ENCODE data around the gene NUDT1.

The NUDT1 gene

DNA sequence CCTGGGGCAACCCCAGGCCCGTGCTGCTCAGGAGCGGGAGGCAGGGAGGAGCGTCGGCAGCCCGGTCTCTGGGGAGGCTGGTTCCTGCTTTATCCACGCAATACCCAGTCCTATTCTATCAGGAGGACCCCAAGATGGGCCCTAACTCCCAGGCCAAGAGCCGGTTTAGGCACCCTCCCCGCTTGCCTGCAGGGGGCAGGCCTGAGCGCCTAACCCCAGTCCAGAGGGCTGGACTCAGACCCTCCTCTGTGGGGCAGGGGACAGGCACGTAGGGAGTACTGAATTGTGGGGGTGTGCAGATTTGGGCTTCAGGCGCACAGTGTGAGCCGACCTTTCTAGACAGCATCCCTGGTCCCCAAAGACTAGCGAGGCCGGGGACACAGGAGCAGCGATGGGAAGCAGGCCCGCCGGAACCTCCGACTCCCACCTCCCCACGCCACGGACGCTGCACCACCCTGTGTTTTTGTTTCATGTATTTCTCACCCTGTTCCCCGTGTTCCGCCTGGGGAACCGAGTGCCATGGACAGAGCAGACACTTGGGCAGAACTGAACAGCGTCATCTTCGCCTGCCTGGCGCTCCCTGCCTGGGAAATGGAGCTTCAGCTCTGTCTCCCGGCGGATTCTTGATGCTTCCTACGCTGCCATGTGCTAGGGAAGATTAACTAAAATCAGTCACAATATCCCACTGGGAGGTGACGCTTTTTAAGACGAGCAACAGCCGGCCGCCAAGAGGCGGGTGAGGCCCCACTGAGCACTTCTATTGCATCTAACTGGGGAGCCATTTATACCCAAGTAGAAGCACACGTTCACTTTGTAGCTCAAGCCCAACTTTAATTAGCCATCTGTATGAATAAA, 5.3 kb downstream of the NUDT1 start:
- DNase-seq (peak in 1 of 2 donors; percentile 33), ATAC-seq (peak; percentile 48)
- H3K4me1 Mint-ChIP-seq: peaks cover 51% of the 10 kb centered on the region
- H3K9me3 Mint-ChIP-seq: no peaks in the 10 kb centered on the region
- no peaks in the 10 kb centered on the region for H3K27me3 Mint-ChIP-seq
- no peak overlapping the region for H3K27ac Mint-ChIP-seq
- H3K4me3 Mint-ChIP-seq: no peak overlapping the region

DNA sequence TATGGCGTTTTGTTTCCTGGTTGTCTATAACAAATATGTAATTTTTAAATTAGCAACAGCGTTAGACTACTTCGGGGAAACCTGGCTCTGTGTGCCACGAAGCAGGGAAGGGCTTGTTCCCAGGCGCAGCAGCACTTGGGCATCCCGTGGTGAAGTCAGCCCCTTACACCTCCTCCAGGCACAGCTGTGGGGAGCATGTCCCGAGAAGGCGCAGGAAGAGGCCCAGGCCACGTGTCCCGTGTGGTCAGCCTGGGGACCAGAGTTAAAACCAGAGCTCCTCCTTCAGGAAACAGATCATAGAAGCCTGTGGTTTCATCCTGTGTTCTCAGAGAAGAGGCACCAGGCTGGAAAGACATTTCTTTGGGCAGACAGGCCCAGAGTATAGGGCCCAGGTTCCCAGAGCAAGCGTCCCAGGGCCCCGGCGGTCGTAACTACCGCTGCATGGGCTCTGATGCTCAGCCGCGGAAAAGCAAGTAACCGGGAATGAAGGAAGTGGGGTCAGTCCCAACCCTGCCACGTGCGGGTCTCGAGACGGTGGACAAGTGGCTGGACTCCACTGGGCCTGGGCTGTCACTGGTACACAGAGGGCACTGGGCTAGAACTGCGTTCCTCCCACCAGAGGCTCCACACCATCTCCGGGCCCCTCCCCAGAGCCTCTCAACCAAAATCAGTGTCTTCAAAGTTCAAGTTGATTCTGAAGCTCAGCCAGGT, 7.1 kb downstream of the NUDT1 start:
- Mint-ChIP-seq H3K4me3 (peak overlapping the region; percentile 63 to 64), H3K27me3 (no peaks in the 10 kb centered on the region), H3K4me1 (peaks cover 49% of the 10 kb centered on the region), H3K9me3 (no peaks in the 10 kb centered on the region), H3K27ac (peak overlapping the region; percentile 86 to 87)
- ATAC-seq (peak; percentile 33), DNase-seq (no peak)

- peak overlapping the region in 1 of 2 donors; percentile 31 for H3K4me3 Mint-ChIP-seq
- H3K9me3 Mint-ChIP-seq: no peaks in the 10 kb centered on the region
- peaks cover 54% of the 10 kb centered on the region for H3K4me1 Mint-ChIP-seq
- ATAC-seq: peak; percentile 2
- no peak for DNase-seq
- H3K27ac Mint-ChIP-seq: peak overlapping the region in 1 of 2 donors; percentile 86
- no peaks in the 10 kb centered on the region for H3K27me3 Mint-ChIP-seq
Observed at GRCh38 chr7:2249744-2250323, 7.8 kb downstream of the NUDT1 start.

- H3K4me1 Mint-ChIP-seq: peaks cover 54% of the 10 kb centered on the region
- ATAC-seq (no peak), DNase-seq (no peak)
- H3K27ac Mint-ChIP-seq: no peak overlapping the region
- no peaks in the 10 kb centered on the region for H3K9me3 Mint-ChIP-seq
- H3K4me3 Mint-ChIP-seq: no peak overlapping the region
- no peaks in the 10 kb centered on the region for H3K27me3 Mint-ChIP-seq
Observed at GRCh38 chr7:2251381-2251780, 9.4 kb downstream of the NUDT1 start.

DNA sequence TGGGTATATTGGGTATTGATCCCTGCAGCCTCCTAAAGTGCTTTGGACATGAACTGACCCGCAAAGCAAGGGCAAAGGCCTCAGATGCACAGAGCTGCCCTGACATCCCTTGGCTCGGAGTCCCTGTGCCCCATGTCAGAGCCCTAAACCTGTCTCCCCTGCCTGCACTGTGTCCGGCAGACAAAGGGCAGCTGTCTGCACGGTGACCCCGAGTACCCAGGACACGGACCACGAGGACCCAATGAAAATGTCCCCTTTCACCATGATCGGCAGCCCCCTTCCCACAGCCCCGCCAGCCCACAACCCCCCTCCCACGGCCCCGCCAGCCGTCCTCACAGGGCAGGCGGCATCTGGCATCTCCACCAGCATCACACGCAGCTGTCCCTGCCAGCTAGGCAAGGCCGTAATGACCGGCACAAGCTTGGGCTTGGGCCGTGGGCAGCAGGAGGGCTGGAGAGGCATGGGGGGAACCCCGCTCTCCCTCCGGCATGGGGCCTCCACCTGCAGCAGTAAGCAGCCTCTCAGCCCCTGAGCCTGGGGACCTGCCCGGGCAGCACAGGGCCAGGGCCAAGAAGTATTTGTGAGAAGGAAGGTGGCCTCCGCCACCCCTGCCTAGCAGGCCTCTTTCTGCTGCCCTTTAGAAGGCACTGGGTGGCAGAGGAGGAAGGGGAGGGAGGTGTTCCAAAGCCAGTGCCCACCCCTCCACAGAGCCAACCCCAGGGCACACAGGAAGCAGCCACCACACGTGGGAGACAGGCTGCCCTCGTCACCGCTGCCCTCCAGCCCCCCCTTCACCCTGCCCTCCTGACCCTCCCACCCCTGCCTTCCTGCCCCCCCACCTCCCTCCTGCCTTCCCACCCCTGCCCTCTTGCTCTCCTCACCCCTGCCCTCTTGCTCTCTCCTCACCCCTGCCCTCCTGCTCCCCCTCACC, 10.1 kb downstream of the NUDT1 start:
- Mint-ChIP-seq H3K27ac (peak overlapping the region; percentile 74 to 76), H3K27me3 (no peaks in the 10 kb centered on the region), H3K4me3 (no peak overlapping the region), H3K9me3 (no peaks in the 10 kb centered on the region), H3K4me1 (peaks cover 53% of the 10 kb centered on the region)
- DNase-seq (no peak), ATAC-seq (peak; percentile 48)

DNA sequence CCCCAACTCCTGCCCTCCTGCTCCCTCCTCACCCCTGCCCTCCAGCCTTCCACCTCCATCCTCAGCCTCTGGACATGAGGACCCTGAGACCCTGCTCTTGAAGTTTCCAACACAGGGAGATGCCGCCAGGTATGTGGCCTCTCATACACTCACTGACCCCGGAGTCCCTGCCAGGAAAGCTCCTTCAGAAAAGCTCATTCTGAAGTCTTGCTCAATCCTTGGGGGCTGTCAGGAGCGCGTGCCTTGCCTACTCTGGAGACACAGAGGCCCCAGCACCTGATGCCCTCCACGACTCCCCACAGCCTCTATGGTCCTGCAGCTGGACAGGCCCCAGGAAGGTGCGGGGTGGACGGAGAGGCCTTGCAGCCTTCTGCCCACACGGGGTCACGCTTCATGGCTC, 11.0 kb downstream of the NUDT1 start:
- H3K27ac Mint-ChIP-seq: peak overlapping the region; percentile 48 to 74
- no peaks in the 10 kb centered on the region for H3K9me3 Mint-ChIP-seq
- H3K27me3 Mint-ChIP-seq: no peaks in the 10 kb centered on the region
- H3K4me1 Mint-ChIP-seq: peaks cover 50% of the 10 kb centered on the region
- DNase-seq (no peak), ATAC-seq (no peak)
- no peak overlapping the region for H3K4me3 Mint-ChIP-seq

GRCh38 chr7:2253525-2254244, 11.7 kb downstream of the NUDT1 start:
- Mint-ChIP-seq H3K4me1 (peaks cover 43% of the 10 kb centered on the region), H3K27ac (peak overlapping the region in 1 of 2 donors; percentile 83), H3K27me3 (no peaks in the 10 kb centered on the region), H3K9me3 (no peaks in the 10 kb centered on the region), H3K4me3 (no peak overlapping the region)
- no peak for DNase-seq
- ATAC-seq: no peak

DNA sequence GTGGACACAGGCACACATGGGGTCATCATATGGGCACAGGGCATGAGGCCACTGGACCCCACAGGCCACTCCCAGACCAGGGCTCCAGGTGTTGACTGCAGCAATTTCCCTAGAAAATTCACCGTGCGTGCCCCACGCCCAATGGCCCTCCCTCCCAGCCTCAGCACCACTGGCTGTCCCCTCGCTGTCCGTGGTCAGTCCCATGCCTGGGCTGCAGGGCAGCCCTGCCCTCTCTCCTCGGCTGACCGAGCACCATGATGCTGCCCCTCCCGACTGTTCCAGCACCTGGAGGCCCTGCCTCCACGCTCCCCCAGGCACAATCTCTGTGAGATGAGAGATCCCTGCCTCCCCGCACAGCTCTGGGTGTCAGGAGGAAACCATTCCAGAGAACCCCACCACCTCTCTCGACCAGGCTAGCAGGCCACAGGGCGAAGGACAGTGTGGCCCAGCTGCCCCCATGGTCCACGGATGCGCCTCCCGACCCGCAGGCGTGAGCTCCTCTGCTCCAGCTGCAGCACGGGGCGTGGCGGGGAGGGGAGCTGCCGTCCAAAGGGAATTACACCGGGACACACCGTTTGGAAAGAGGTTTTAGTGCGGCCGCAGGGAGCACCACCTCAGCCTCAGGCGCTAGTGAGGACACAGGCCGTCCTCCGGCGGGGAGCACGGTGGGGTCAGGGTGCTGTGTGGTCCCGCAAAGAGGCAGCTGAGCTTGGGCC, 12.6 kb downstream of the NUDT1 start:
- Mint-ChIP-seq H3K27me3 (no peaks in the 10 kb centered on the region), H3K9me3 (no peaks in the 10 kb centered on the region), H3K4me3 (no peak overlapping the region), H3K27ac (no peak overlapping the region), H3K4me1 (peaks cover 41% of the 10 kb centered on the region)
- DNase-seq (no peak), ATAC-seq (no peak)

DNA sequence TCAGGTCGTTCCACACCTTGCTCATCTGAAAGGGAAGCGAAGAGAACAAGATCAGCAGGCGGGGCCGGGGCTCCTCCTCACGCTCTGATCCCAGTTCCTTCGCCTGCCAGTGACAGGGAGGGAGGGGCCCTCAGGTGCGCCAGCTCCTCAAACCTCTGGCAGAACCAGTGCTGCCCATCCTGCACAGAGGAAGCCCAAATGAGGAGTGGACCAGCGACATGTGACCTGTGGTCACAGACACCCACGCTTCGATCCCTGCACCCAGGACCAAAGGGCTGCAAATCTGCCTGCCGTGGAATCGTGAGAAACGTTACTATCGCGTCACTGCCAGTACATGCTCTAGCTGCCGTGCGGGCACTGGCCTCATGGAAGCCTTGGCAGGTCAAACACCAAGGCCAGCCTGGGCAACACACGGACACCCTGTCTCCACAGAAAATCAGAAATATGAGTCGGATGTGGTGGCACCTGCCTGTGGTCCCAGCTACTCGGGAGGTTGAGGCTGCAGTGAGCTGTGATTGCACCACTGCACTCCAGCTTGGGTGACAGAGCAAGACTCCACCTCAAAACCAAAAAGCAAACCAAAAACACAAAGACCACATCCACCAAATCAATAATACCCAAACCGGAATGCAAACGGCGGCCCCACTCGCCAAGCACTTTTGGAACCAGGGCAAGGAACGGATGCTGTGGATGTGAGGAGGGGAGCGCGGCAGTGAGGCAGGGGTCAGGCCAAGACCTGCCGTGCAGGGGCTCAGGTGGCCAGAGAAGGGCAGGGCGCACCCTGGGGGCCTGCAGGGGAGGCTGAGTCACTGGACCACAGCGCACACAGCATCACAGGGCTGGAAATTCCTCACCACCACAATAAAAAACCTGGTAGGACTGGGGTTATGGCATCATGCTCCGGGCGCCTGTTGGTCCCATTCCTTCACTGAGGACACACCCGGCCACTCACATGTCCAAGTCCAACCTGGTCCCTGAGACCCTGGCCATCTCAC, 13.4 kb downstream of the NUDT1 start:
- Mint-ChIP-seq H3K4me1 (peaks cover 38% of the 10 kb centered on the region), H3K27me3 (no peaks in the 10 kb centered on the region), H3K27ac (peak overlapping the region in 1 of 2 donors; percentile 27), H3K4me3 (peak overlapping the region in 1 of 2 donors; percentile 2), H3K9me3 (no peaks in the 10 kb centered on the region)
- no peak for DNase-seq
- no peak for ATAC-seq

DNA sequence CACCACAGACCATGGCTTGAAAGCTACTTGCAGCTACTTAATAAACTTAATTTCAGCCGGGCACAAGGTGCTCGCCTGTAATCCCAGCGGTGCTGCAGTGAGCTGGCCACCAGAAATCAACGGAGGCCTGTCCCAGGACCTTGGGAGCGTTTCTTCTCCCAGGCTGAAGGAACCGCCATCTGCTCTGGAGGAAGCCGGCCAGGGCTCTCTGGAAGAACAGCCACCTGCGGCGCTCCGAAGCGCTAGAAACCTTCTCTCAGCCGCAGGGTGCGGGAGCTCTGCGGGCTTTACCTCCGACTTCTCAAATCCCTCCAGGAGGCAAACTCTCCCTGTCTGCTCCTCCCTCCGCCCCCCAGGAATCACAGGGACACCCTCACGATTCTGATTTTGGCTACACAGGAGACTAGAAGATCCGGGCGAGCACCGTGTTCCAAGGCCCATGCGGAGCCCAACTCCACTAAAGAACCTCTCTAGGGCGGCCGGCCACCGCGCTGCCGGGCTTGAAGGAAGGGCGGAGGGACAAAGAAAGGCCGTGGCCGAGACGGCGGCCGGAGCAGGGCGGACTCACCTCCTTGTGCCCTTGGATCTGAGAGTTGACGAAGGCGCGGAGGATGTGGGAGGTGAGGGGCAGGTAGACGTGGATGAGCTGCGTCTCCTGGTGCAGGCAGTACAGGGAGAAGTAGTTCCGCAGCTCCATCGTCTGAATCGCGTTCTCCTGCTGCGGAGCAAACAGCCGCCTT, 14.4 kb downstream of the NUDT1 start:
- ATAC-seq: no peak
- no peak overlapping the region for H3K27ac Mint-ChIP-seq
- no peak overlapping the region for H3K4me3 Mint-ChIP-seq

DNA sequence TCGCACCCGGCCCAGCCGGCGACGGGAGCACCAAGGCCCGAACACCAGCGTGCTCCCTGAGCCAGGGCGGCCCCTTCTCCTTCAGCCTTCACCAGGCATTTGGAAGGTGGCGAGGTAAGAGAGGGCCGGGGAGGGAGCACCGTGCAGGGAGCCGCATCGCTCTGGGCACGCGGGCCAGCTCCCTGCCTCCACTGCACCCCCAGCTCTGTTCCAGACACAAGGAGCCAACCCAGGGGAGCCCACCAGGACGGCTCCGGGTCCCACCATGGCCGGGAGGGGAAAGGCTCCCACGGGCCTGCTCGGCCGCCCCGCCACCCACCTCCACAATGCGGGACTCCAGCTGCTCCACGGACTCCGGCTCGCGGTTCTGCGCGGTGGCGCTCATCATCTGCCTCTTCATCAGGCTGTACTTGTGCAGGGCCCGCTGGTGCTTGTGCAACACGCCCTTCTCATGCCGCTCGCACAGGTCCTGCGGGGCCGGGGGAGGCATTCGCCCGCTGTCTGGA, 15.1 kb downstream of the NUDT1 start:
- Mint-ChIP-seq H3K27me3 (no peaks in the 10 kb centered on the region), H3K4me3 (no peak overlapping the region), H3K27ac (no peak overlapping the region), H3K4me1 (peaks cover 53% of the 10 kb centered on the region), H3K9me3 (no peaks in the 10 kb centered on the region)
- peak; percentile 17 for ATAC-seq
- DNase-seq: no peak

More for the DNA sequence above, 14.4 kb downstream of the NUDT1 start:
- DNase-seq: no peak
- H3K27me3 Mint-ChIP-seq: no peaks in the 10 kb centered on the region
- H3K9me3 Mint-ChIP-seq: no peaks in the 10 kb centered on the region
- peaks cover 48% of the 10 kb centered on the region for H3K4me1 Mint-ChIP-seq

DNA sequence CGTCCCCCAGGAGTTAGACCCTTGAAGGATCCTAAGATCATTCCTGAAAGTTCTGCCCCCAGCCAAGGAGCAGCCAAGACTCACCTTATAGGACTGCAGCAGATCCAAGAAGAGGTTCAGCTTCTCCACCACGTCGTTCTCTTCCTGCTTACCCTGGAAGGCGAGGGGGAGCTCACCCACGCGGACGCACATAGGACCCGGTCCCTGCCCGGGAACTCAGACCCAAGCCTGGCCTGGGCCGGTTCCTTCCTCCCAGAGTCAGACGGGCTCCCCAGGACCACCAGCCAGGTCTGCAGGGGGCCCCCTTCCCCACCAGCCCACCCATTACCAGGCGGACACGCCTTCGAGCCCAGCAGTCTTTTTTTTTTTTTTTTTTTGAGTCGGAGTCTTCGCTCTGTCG, 15.6 kb downstream of the NUDT1 start:
- H3K27ac Mint-ChIP-seq: no peak overlapping the region
- H3K27me3 Mint-ChIP-seq: no peaks in the 10 kb centered on the region
- H3K4me3 Mint-ChIP-seq: no peak overlapping the region
- H3K4me1 Mint-ChIP-seq: peaks cover 53% of the 10 kb centered on the region
- DNase-seq (no peak), ATAC-seq (no peak)
- no peaks in the 10 kb centered on the region for H3K9me3 Mint-ChIP-seq

Measured in stimulated activated naive CD8-positive, alpha-beta T cell treated with anti-CD3 and anti-CD28 coated beads, Interleukin-15, amount 100 ng/mL, for 72 hours (primary cell).